HG02623 (cell line): ENCODE data around the gene C19orf53.
"Not testable (repeated sequence)": the region's sequence is repeated elsewhere in the genome, so short reads cannot be mapped to it uniquely, and the experiment has no call there.

ENCODE experiments used
- ATAC-seq: cut with Tn5 transposase; IDR thresholded peaks from one replicate; pipeline ENCODE4 v1.9.1; 2021; ENCODE audit warnings: moderate library complexity; ENCODE audit not compliant: unreplicated experiment

C19orf53 gene

DNA sequence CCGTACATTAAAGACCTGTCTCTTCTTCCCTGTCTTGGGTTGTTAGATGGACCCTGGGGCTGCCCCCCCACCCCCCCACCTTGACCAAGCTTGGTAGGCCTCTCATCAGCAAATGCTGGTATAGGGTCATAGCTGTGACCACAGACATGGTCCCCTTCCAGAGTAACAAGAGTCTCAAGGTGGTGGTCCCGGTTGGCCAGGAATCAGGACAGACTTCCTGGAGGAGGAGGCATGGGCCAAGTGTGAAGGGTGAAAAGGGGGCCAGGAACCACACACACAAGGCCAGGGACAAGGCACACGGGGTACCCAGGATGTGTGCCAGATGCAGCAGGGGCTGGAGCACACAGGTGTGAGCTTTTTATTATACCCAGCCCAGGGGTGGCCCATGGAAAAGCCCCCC, 11.0 kb upstream of the C19orf53 start:
- no peak for ATAC-seq

DNA sequence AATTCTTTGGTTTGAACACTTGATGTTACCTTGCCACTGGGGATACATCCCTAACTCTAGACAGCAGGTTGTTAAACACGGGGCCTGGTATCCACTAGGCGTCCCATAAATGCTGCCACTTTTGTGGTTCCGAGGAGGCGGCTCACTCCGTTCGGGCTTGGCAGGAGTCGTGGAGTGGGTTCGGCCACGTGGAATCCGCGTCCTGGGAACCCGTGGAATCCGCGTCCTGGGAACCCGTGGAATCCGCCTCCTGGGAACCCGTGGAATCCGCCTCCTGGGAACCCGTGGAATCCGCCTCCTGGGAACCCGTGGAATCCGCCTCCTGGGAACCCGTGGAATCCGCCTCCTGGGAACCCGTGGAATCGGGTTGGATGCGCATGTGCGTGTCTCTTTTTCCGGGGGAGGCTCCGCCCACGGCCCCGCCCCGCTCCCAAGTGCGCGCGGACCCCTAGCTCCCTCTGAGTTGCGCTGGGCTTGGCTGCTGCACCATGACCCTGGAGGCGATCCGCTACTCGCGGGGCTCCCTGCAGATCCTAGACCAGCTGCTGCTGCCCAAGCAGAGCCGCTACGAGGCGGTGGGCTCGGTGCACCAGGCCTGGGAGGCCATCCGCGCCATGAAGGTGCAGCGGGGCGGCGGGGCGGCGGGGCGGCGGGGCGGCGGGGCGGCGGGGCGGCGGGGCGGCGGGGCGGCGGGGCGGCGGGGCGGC, 10.0 kb upstream of the C19orf53 start, which contains the start of gene MRI1:
Gene MRI1, plus strand, starts transcription at position 422 of the 707 bp plus-strand sequence. Its CDS starts 67 bp downstream, at position 489.
- ATAC-seq: peak; percentile 55

DNA sequence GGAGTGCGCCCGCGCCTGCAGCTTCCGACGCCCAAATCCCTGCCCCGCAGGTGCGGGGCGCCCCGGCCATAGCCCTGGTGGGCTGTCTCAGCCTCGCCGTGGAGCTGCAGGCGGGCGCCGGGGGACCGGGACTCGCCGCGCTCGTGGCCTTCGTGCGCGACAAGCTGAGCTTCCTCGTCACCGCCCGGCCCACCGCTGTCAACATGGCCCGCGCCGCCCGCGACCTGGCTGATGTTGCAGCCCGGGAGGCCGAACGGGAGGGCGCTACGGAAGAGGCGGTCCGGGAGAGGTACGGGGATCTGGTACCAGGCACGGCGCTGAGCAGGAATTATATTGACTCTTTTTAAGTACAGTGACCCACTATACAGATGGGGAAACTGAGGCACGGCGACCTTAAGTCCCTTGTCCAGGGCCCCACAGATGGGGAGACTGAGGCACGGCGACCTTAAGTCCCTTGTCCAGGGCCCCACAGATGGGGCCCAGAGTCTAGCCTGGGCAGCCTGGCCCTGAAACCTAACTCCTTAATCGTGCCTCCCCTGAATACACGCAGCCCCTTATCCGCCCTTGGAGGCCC, 9.3 kb upstream of the C19orf53 start:
- no peak for ATAC-seq

DNA sequence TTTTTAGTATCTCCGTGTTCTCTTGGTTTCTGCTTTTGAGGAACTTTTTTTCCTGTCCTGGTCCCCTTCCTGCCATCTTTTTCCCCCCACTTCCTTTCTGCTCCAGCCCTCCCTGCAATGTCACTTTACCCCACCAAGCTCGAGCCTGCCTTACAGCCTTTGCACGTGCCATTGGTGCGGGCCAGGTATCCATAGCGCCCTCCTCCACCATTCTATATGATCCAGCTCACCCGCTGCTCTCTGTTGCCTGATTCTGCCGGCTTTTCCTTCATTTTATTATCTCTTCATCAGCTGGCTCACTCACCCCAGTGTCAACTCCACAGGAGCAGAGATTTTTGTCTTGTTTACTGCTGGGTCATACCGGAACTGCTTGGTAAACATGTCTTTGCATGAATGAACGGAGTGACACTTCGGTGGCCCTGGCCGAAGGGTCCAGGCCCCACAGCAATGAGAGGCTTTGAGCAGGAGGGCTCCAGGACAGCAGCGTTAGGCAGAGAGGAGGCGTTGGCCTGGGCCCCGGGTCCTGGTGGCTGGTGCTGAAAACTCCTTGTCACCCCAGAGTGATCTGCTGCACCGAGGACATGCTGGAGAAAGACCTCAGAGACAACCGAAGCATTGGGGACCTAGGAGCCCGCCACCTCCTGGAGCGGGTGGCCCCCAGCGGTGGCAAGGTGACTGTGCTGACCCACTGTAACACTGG, 8.7 kb upstream of the C19orf53 start:
- no peak for ATAC-seq

DNA sequence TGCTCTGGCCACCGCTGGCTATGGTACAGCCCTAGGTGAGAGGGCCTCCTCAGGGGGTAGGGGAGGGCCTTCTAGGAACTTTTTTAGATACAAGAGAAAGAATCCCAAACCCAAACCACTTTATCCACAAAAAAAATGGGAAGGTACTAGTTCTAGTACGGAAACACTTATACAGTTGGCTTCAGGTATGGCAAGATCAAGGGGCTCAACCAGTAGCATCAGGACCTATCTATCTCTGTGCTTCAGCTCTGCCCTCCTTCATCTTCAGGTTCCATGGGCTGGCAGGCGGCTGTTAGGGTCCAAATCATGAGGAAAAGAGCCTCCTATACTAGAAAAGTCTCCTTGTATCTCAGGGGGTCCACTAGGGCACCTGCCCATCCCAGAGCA, 8.2 kb upstream of the C19orf53 start:
- ATAC-seq: no peak

DNA sequence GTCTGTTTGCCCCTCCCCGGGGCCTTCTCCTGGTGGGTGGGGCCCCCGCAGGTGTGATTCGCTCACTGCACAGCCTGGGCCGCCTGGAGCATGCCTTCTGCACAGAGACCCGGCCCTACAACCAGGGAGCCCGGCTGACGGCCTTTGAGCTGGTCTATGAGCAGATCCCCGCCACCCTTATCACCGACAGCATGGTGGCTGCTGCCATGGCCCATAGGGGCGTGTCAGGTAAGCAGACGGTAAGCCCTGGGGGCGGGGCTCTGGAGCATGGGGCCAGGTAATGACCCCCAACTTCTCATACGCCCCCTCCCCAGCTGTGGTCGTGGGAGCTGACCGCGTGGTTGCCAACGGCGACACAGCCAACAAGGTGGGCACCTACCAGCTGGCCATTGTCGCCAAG, 5.7 kb upstream of the C19orf53 start:
- no peak for ATAC-seq

DNA sequence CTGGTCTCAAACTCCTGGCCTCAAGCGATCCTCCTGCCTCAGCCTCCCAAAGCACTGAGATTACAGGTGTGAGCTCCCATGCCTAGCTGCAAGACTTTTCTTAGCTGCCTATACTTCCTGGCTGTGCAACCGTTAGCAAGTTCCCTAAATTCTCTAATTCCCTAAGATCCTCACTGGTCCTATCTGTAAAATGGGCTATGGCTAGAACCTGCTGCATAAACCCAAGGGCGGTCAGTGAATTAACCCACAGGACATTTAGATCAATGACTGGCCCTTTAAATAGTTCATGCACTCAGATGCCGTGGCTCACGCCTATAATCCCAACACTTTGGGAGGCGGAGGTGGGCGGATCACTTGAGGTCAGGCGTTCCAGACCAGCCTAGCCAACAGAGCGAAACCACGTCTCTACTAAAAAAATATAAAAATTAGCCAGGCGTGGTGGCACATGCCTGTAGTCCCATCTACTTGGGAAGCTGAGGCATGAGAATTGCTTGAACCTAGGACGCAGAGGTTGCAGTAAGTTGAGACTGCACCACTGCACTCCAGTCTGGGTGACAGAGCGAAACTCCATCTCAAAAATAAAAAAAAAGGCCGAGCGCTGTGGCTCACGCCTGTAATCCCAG, 4.1 kb upstream of the C19orf53 start:
- no peak for ATAC-seq

DNA sequence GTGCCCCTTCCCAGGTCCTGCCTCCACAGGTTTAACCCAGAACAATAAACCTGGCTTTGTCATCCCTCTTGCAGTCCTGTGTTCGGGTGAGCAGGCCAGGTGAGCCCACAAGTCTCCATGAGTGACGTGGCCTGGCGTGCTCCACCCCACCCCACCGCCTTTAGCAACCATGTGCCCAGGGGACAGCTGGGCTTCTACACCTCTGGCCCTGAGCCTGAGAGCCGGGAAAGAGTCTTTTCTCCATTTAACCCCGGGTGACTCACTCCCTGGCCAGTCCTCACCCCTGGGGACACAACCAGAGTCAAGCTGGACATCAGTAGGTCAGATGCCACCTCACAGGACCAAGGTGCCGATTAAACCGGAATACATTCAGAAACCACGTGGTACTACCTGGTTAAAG, 4.1 kb downstream of the C19orf53 start:
- ATAC-seq: no peak

DNA sequence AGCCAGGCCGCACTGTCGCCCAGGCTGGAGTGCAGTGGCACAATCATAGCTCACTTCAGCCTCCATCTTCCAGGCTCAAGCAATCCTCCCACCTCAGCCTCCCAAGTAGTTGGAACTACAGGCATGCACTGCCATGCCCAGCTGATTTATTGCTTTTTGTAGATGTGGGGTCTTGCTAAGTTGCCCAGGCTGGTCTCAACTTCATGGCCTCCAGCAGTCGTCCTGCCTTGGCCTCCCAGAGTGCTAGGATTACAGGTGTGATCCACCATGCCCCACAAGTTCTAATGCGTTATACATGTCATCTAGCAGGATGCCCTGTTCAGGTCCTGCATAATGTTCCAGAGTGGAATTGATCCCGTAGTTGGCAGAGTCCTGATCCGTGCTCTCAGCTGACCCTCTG, 4.6 kb downstream of the C19orf53 start:
- ATAC-seq: no peak

DNA sequence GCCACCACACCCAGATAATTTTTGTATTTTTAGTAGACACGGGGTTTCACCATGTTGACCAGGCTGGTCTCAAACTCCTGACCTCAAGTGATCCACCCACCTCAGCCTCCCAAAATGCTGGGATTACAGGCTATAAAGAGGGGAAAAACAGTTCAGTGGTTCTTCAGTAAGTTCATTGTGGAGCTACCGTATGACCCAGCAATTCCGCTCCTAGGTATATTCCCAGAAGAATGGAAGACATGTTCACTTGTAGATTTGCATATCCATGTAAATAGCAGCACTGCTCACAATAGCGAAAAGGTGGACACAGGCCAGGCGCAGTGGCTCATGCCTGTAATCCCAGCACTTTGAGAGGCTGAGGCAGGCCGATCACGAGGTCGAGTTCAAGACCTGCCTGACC, 5.5 kb downstream of the C19orf53 start:
- ATAC-seq: not testable (repeated sequence)

DNA sequence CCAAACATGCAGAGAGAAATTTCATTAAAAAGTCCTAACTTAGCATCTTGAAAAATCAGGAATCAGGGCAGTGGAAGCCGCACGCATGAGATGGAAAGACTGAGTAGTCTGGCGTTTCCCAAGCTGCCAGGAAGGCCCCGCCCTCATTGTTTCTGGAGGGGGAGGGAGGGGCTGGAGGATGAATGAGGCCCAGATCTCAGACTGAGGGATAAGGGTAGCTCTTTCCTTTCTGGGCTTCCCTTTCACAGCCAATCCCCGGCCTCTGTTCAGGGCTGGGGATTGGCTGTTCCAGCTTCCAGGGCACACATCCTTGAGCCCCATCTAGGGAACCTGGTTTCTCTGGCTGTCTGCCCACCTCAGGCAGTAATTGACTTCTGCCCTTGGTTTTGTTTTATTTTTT, 7.3 kb downstream of the C19orf53 start:
- no peak for ATAC-seq

DNA sequence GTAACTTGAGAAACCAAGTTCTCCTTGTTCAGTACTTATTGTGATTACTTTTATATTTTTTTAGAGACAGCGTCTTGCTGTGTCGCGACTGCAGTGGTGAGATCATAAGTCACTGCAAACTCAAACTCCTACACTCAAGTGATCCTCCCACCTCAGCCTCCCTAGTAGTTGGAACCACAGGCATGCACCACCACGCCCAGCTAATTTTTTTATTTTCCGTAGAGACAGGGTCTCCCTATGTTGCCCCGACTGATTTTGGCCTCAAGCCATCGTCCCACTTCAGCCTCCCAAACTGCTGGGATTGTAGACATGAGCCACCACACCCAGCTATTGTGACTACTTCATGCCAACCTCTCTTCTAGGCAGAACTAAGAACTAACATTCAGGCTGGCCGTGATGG, 8.3 kb downstream of the C19orf53 start:
- no peak for ATAC-seq

DNA sequence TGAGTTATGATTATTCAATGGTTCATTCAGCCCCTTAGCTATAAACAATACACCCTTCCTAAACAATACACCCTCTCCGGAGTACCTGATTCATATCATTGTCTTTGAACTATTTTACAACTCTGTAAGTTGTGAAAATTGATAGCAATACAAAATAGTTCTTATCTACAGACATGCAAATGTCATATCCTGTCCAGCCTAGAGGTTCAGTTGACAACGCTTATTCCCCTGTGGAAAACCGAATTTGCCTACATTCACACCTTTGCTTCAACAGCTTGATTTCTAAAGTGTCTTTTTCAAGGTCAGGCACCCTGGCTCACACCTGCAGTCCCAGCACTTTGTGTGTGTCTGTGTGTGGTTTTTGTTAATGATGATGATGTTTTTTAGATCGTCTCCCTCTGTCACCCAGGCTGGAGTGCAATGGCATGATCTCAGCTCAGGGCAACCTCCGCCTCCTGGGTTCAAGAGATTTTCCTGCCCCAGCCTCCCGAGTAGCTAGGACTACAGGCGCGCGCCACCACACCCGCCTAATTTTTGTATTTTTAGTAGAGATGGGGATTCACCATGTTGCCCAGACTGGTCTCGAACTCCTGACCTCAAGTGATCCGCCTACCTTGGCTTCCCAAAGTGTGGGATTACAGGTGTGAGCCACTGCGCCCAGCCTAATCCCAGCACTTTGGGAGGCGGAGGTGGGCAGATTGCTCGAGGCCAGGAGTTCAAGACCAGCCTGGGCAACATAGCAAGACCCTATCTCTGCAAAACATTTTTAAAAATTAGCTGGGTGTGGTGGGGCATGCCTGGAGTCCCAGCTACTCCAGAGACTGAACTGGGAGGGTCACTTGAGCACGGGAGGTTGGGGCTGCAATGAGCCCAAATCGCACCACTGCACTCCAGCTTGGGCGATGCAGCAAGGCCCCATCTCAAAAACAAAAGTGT, 9.6 kb downstream of the C19orf53 start:
- no peak for ATAC-seq

DNA sequence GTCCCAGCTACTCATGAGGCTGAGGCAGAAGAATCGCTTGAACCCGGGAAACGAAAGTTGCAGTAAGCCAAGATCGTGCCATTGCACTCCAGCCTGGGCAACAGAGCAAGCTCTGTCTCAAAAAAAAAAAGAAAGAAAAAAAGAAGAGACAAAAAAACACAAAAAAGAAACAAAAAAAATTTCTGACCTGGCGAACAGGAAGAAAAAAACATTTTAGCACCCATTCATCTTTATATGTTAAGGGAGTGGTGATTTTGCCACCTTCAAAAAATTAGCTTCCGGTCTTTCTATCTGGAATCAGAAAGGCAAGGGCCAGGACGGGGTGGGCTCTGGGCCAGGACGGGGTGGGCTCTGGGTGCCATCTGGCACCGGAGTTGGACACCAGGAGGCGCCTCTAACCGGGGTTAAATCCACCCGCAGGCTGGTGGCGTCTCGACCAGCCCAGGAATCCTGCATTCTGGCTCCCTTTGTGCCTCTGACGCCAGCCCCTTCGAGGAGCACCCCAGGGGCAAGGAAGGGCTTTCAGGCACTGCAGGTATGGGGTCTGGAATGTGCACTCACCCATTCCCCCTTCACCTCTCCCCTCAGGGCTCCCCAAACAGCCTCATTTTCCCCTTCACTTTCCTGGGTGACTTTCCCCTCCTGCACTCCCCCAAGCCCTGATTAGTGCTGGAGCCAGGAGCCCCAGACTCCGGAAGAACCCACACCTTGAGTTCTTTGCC, 10.6 kb downstream of the C19orf53 start:
- ATAC-seq: no peak

DNA sequence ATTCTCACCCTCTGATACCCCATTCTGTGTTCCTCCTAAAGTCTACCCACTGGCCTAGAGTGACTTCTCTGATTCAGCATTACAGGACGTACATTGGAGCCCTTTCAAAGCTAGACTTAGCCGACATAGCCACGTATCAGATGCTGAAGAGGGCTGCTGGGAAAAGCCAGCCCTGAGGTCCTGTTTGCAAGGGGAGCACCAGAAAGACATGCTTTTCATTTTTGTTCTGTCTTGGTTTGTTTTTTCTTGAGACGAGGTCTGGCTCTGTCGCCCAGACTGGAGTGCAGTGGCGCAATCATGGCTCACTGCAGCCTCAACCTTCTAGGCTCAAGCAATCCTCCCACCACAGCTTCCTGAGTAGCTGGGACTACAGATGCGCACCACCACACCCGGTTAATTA, 14.7 kb downstream of the C19orf53 start:
- no peak for ATAC-seq

DNA sequence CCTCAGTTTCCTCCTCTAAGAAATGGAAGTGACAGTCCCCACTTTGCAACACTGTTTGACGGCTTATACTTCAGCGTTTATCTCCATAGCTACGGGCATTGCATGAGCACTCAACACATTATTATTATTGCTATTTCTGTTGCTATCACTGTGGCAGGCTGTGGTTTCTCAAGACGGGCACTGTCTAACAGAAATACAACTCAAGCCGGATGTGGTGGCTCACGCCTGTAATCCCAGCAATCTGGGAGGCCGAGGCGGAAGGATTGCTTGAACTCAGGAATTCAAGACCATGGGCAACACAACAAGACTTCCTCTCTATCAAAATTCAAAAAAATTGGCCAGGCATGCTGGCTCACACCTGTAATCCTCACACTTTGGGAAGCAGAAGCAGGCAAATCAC, 16.1 kb downstream of the C19orf53 start:
- no peak for ATAC-seq

DNA sequence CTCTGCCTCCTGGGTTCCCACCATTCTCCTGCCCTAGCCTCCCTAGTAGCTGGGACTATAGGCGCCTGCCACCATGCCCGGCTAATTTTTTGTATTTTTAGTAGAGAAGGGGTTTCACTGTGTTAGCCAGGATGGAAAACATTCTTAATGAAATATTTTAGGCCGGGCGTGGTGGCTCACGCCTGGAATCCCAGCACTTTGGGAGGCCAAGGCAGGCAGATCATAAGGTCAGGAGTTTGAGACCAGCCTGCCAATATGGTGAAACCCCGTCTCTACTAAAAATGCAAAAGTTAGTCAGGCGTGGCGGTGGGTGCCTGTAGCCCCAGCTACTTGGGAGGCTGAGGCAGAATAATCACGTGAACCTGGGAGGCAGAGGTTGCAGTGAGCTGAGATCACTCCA, 19.1 kb downstream of the C19orf53 start:
- not testable (repeated sequence) for ATAC-seq

DNA sequence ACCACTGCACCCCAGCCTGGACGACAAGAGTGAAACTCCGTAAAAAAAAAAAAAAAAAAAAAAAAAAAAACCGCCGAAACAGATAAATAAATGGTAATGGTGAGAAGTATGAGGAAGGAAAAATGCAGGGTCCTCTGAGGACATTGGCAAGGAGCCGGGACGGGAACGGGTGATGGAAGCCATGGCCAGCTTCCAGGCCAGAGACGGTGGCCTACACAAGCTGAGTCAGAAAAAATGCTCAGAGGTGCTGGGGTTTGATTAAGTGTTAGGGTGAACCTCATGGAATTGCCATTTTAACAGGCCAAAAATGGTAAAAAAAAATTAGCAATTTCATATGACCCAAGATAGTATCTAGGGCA, 20.1 kb downstream of the C19orf53 start:
- no peak for ATAC-seq

DNA sequence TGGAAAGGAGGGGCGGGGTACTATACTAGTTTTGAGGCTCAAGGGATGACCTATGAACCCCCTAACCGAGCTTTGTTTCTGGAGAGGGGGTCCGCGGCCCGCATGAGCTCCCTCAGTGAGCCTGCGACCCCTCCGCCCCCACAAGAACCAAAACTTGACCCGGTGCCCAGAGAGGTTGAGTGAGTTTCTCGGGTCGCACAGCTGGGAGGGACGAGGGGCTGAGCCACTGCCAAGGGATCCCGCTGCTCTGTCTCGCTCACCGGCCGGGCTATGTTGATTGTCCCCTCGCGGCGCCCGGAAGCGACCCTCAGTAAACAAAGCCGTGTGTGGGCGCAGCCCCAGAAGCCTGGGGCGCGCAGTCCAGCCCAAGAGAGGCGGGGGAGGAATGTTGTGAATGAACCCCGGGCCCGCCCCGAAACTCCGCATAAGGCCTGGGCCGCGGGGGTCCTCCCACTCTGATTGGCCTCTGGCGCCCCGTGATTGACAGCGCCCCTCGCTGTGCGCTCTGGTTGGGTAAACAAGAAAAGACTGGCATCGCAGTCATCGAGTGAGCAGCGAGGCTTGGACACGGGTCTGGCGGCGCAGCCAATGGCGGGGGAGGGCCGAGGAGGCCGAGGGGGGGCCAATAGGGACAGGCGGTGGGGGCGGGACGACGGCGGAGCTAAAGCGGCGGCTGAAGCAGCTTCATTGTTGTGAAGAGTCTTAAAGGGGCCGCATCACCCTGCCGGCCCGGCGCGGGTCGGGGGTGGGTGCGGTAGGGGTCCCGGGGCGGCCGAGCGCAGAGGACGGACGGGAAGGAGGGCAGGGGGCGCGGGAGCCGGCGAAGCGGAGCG, 20.7 kb downstream of the C19orf53 start, which contains the start of gene ZSWIM4:
Gene ZSWIM4, plus strand, starts transcription at position 687 of the 833 bp plus-strand sequence. CDS start 206 bp downstream, outside the sequence.
- ATAC-seq: peak; percentile 93
